ENCODE data around the gene PLOD3. TPM values are rescaled to one million over a fixed set of nuclear protein-coding genes. Genes with fewer than 3 reads are reported as not detected.
"Not testable (repeated sequence)": the region's sequence is repeated elsewhere in the genome, so short reads cannot be mapped to it uniquely, and the experiment has no call there.

The PLOD3 gene
- total RNA-seq, 1 donor from 2014 or later = 41.5 TPM

DNA sequence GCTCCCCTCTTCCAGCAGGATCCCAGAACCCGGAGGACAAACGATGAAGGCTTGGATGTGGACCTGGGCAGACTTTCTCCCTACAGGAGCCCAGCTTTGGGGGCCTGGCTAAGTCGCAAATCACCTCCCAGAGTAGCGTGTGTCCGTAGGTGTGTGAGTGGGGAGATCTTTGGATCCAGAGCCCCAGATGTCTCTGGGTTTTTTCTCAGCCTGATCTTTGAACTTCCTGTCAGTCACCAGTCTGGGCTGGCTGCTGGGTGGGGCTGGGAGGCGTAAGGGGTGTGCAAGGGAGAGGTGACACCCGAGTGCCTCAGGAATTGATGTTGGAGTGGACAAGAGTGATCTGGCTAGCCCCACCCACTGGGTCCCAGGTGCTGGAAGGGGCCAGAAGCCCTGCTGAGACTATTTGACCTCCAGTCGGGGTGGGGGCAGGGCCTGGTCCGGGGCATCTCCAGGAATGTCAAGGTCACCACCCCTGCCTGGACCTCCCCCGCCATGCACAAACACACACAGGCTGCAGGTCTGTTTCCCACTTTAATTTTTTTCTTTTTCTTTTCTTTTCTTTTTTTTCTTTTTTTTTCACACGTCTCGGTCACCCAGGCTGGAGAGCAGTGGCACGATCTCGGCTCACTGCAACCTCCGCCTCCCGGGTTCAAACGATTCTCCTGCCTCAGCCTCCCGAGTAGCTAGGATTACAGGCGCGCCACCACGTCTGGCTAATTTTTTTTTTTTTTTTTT is 16.4 kb downstream of the PLOD3 start, which contains the start of gene MOGAT3:
TSS of gene MOGAT3 (minus strand) at position 175 of the 738 bp plus-strand sequence. CDS start 182 bp downstream, outside the sequence.
- Histone ChIP-seq H3K36me3 (no peaks in the 10 kb centered on the region), H3K27me3 (no peaks in the 10 kb centered on the region), H3K27ac (no peak within 1 kb of the TSS), H3K4me3 (peak within 1 kb of the TSS; percentile 9 to 19), H3K4me1 (peaks cover 8% of the 10 kb centered on the region), H3K9me3 (no peaks in the 10 kb centered on the region)
- TF ChIP-seq POLR2A (IDR thresholded peaks at IDR 0.05) (no peak), CTCF (IDR thresholded peaks at IDR 0.05) (no peak), POLR2AphosphoS5 (IDR thresholded peaks at IDR 0.05; ENCODE audit: insufficient read depth in 1 of 2, low read depth in 1 of 2) (no peak)
- intact Hi-C loops (cut with DNase I) = no loop called here
- no peak for DNase-seq (ENCODE audit: extremely low spot score in 2 of 2)

DNA sequence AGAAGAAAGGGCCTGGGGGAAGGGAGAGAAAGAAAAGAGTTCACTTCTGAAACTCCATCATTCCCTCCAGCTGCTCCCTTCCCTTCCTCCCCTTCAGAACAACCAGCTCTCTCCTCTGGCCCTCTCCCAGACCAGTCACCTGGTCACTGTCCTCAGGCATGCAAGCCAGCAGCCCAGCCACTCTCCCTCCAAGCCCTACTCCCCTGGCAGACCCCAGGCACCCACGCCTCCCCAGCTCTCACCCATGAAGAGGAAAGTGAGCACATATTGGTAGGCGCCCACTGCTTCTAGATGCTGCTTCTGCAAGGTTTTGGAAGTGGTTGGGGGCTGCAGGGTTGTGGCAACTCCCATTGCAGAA is 16.9 kb downstream of the PLOD3 start:
- Histone ChIP-seq H3K4me3 (no peak overlapping the region), H3K9me3 (no peaks in the 10 kb centered on the region), H3K4me1 (peaks cover 8% of the 10 kb centered on the region), H3K27ac (no peak overlapping the region), H3K27me3 (no peaks in the 10 kb centered on the region), H3K36me3 (no peaks in the 10 kb centered on the region)
- TF ChIP-seq CTCF (IDR thresholded peaks at IDR 0.05) (no peak), POLR2AphosphoS5 (IDR thresholded peaks at IDR 0.05; ENCODE audit: insufficient read depth in 1 of 2, low read depth in 1 of 2) (no peak), POLR2A (IDR thresholded peaks at IDR 0.05) (no peak)
- intact Hi-C loops (cut with DNase I) = no loop called here
- DNase-seq (ENCODE audit: extremely low spot score in 2 of 2) = no peak

GRCh38 chr7:101199522-101199921 is 17.9 kb downstream of the PLOD3 start:
- not testable (repeated sequence) for H3K27ac ChIP-seq; H3K4me3 ChIP-seq; H3K4me1 ChIP-seq; H3K27me3 ChIP-seq; H3K36me3 ChIP-seq; DNase-seq (ENCODE audit: extremely low spot score in 2 of 2); H3K9me3 ChIP-seq
- intact Hi-C loops (cut with DNase I) = loop anchor here (10.0 kb wide), 1 partner anchor 85 kb away; no protein-coding TSS in a partner anchor

GRCh38 chr7:101198476-101198875 is 18.9 kb downstream of the PLOD3 start:
- intact Hi-C loops (cut with DNase I) = loop anchor here (10.0 kb wide), 1 partner anchor 86 kb away; no protein-coding TSS in a partner anchor

GRCh38 chr7:101197991-101198390 is 19.4 kb downstream of the PLOD3 start:
- no peak for DNase-seq (ENCODE audit: extremely low spot score in 2 of 2)
- Histone ChIP-seq H3K27me3 (no peaks in the 10 kb centered on the region), H3K4me1 (peaks cover 8% of the 10 kb centered on the region), H3K4me3 (no peak overlapping the region), H3K36me3 (no peaks in the 10 kb centered on the region), H3K27ac (no peak overlapping the region), H3K9me3 (no peaks in the 10 kb centered on the region)
- intact Hi-C loops (cut with DNase I) = loop anchor here (10.0 kb wide), 1 partner anchor 87 kb away; no protein-coding TSS in a partner anchor
- TF ChIP-seq POLR2AphosphoS5 (IDR thresholded peaks at IDR 0.05; ENCODE audit: insufficient read depth in 1 of 2, low read depth in 1 of 2) (no peak), POLR2A (IDR thresholded peaks at IDR 0.05) (no peak), CTCF (IDR thresholded peaks at IDR 0.05) (no peak)

More at GRCh38 chr7:101198476-101198875, 18.9 kb downstream of the PLOD3 start:
- H3K4me3 ChIP-seq = no peak overlapping the region
- H3K27me3 ChIP-seq = no peaks in the 10 kb centered on the region
- TF ChIP-seq POLR2AphosphoS5 (IDR thresholded peaks at IDR 0.05; ENCODE audit: insufficient read depth in 1 of 2, low read depth in 1 of 2) = no peak
- TF ChIP-seq POLR2A (IDR thresholded peaks at IDR 0.05) = no peak
- TF ChIP-seq CTCF (IDR thresholded peaks at IDR 0.05) = no peak
- no peak for DNase-seq (ENCODE audit: extremely low spot score in 2 of 2)
- H3K9me3 ChIP-seq = no peaks in the 10 kb centered on the region
- no peaks in the 10 kb centered on the region for H3K36me3 ChIP-seq
- peaks cover 8% of the 10 kb centered on the region for H3K4me1 ChIP-seq
- H3K27ac ChIP-seq = no peak overlapping the region

All from vagina (tissue), 2 donors.